Skeletal muscle satellite cell (primary cell): Measurements from ENCODE around the gene CDON.

Source experiments
- H3K27me3 ChIP-seq: 2 replicates; pipeline ENCODE4 v1.7.0; 2013; ENCODE audit warnings: low read length; ENCODE audit not compliant: control insufficient read depth, insufficient read depth
- H3K36me3 ChIP-seq: 2 replicates; pipeline ENCODE4 v1.7.0; 2013; ENCODE audit warnings: mild to moderate bottlenecking, control low read depth, low read length; ENCODE audit not compliant: insufficient read depth
- H3K4me1 ChIP-seq: 2 replicates; pipeline ENCODE4 v1.7.0; 2013; ENCODE audit warnings: low read length; ENCODE audit not compliant: control insufficient read depth, insufficient read depth
- H3K4me2 ChIP-seq: 2 replicates; pipeline ENCODE4 v1.7.0; 2013; ENCODE audit warnings: mild to moderate bottlenecking, low read length
- H3K4me3 ChIP-seq: 2 replicates; pipeline ENCODE4 v1.7.0; 2013; ENCODE audit warnings: low read length
- H3K9ac ChIP-seq: 2 replicates; pipeline ENCODE4 v1.7.0; 2013; ENCODE audit warnings: mild to moderate bottlenecking, low read depth, low read length, moderate library complexity
- H3K9me3 ChIP-seq: replicated peaks from 2 replicates; pipeline ENCODE4 v1.7.0; 2013; ENCODE audit warnings: mild to moderate bottlenecking, control low read depth, low read length

The CDON gene

DNA sequence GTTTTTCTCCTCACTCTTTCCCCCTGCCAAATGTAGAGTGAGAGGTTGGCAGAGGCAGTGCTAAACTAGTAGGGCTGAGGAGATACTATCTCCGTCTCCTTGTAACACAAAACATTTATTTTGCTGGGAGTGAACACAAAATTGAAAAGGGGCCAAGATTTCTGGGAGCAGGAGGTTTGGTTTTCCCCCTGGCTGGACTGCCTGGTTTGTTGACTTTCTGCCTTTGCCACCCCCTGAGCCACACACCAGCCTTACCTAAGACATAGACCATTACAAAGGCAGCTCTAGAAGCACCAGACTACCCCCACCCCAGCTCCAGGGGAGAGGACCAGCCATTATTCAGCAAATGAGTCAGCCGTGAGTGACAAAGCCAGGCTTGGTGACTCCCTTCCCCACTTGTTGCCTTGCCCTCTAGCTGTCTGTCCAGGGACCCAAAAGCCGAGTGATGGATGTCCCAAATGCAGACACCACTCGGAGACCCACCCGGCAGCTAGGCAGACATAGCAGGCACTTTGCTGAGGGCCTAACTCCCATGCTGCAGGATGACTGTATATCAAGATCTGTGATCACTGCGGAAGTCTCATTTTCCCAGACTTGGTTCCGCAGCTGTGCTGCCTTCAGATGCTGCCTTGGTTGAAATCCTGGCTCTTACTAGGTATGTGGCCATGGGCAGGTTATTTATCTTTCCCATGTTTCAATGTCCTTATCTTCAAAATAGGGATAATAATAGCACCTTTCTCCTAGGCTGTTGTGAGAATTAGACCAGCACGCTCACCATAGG lies 17.7 kb upstream of the CDON start:
- peaks cover 7% of the 10 kb centered on the region for H3K4me1 ChIP-seq
- no peaks in the 10 kb centered on the region for H3K9me3 ChIP-seq
- no peak overlapping the region for H3K9ac ChIP-seq
- H3K27me3 ChIP-seq, result peaks cover 17% of the 10 kb centered on the region
- H3K4me2 ChIP-seq, result no peak overlapping the region
- H3K4me3 ChIP-seq, result no peak overlapping the region
- no peaks in the 10 kb centered on the region for H3K36me3 ChIP-seq

GRCh38 chr11:126079621-126080124 lies 17.0 kb upstream of the CDON start:
- no peaks in the 10 kb centered on the region for H3K9me3 ChIP-seq
- peaks cover 7% of the 10 kb centered on the region for H3K4me1 ChIP-seq
- H3K4me2 ChIP-seq, result no peak overlapping the region
- H3K9ac ChIP-seq, result no peak overlapping the region
- peaks cover 17% of the 10 kb centered on the region for H3K27me3 ChIP-seq
- H3K4me3 ChIP-seq, result no peak overlapping the region
- no peaks in the 10 kb centered on the region for H3K36me3 ChIP-seq

- Histone ChIP-seq H3K4me3 (no peak overlapping the region), H3K9ac (no peak overlapping the region), H3K4me1 (peaks cover 7% of the 10 kb centered on the region), H3K9me3 (no peaks in the 10 kb centered on the region), H3K27me3 (peaks cover 13% of the 10 kb centered on the region), H3K4me2 (no peak overlapping the region), H3K36me3 (no peaks in the 10 kb centered on the region)
These were observed 14.0 kb upstream of the CDON start for GRCh38 chr11:126076641-126077040.

- H3K4me3 ChIP-seq, result no peak overlapping the region
- H3K4me2 ChIP-seq, result no peak overlapping the region
- H3K9me3 ChIP-seq, result no peaks in the 10 kb centered on the region
- peaks cover 16% of the 10 kb centered on the region for H3K27me3 ChIP-seq
- H3K4me1 ChIP-seq, result no peaks in the 10 kb centered on the region
- H3K9ac ChIP-seq, result no peak overlapping the region
- H3K36me3 ChIP-seq, result no peaks in the 10 kb centered on the region
These were observed 10.3 kb upstream of the CDON start for GRCh38 chr11:126072801-126073594.

DNA sequence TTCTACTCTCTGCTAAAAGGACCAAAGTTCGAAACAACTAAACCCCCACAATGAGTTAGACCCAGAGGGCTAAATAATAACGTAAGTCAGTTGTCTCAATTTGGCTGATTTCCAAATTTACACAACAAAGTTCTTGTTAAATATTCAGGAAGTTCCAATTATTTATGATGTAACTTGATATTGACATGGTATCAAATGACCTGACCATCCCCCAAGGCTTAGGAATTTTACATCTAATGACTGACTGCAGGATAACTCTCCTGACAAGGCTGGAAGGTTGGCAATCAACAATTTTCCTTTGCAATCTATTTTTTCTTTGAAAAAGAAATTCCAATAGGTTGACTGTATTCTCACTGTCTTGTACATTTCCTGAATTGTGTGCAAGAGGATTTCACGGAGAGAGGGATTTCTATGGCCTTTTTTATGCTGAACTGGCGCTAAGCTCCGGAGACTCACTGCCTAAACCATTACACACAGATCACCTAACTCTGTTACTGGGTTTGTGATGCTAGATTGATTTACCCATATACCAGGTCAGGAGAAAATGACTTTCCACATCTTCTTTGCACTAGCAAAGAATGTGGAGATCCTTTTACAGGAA lies 9.6 kb upstream of the CDON start:
- Histone ChIP-seq H3K36me3 (no peaks in the 10 kb centered on the region), H3K9ac (no peak overlapping the region), H3K27me3 (peaks cover 16% of the 10 kb centered on the region), H3K4me2 (no peak overlapping the region), H3K9me3 (no peaks in the 10 kb centered on the region), H3K4me1 (no peaks in the 10 kb centered on the region), H3K4me3 (no peak overlapping the region)

- peaks cover 35% of the 10 kb centered on the region for H3K27me3 ChIP-seq
These were observed 814 bp upstream of the CDON start for GRCh38 chr11:126063507-126063852.

DNA sequence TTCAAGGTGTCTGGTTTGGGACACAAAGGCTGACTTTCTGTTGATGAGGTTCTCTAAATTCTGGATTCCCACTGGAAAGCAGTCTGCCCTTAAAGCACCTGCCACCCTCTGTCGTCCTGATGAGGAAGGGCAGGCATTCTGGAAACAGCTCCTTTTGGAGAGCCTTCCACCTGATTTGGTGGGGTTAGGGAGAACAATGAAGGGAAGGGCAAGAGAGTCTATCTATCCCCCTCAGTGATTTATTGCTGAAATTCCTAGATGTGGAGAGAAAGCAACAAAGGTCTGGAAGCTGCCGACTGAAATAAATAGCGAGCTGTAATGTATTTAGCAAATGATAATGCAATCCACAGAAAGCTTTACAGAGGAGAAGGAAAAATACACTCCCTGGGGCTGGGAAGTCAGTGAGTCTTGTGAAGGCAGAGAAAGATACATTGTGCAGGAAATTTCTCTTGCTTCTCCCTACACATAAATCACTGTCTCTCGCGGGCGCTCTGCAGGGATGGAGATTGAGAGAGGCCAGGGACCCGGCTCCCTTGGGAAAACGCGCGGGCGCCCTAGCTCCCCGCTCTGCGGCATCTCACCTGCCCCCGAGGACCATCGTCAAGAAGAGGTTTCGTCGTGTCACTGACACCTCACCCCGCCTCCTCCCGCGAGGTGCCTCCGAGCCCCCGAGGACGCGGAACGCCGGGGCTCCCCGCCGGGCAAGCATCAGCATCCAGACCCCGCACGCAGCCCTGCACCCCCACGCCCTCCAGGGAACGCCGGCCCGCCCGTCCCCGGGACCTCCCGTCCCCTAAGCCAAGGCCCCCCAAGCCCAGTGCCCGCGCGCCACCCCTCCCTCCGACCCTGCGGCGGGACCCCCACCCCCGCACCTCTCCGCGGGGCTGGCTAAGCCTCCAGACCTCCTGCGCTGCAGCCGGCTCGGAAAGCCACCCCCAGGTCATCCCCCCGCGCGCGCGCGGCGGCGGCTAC lies 673 bp downstream of the CDON start:
- Histone ChIP-seq H3K27me3 (peaks cover 34% of the 10 kb centered on the region), H3K4me3 (peak overlapping the region; percentile 78), H3K4me2 (peak overlapping the region; percentile 99), H3K9ac (peak overlapping the region; percentile 90), H3K9me3 (no peaks in the 10 kb centered on the region), H3K36me3 (no peaks in the 10 kb centered on the region), H3K4me1 (peaks cover 6% of the 10 kb centered on the region)

More at GRCh38 chr11:126063507-126063852, 814 bp upstream of the CDON start:
- Histone ChIP-seq H3K4me3 (peak overlapping the region; percentile 78), H3K4me1 (peaks cover 6% of the 10 kb centered on the region), H3K9me3 (no peaks in the 10 kb centered on the region), H3K36me3 (no peaks in the 10 kb centered on the region), H3K9ac (no peak overlapping the region), H3K4me2 (peak overlapping the region; percentile 99)

DNA sequence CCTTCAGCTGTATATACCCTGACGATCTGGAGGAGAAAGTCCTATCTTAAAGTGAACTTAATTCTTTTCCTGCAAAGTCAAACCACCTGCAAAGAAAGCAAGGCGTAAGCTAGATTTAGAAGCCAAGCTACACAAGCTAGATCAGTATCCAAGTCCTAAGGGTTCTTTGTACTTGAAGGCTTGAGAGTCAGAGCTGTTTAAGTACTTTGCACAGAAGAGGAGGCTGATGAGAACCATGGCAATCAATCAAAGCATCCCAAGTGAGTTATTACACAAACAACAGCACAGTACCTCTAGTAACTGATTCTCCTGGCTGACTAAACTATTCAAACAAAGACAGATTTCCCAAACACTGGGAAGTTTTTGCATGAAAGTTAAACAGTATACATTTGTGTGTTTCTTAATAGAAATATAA lies 1.9 kb downstream of the CDON start:
- no peaks in the 10 kb centered on the region for H3K36me3 ChIP-seq
- peaks cover 34% of the 10 kb centered on the region for H3K27me3 ChIP-seq
- H3K4me3 ChIP-seq, result no peak overlapping the region
- H3K9me3 ChIP-seq, result no peaks in the 10 kb centered on the region
- H3K4me2 ChIP-seq, result no peak overlapping the region
- no peak overlapping the region for H3K9ac ChIP-seq
- H3K4me1 ChIP-seq, result peaks cover 6% of the 10 kb centered on the region

- peaks cover 32% of the 10 kb centered on the region for H3K27me3 ChIP-seq
- peaks cover 6% of the 10 kb centered on the region for H3K4me1 ChIP-seq
- no peaks in the 10 kb centered on the region for H3K36me3 ChIP-seq
- no peak overlapping the region for H3K9ac ChIP-seq
- H3K9me3 ChIP-seq, result no peaks in the 10 kb centered on the region
- no peak overlapping the region for H3K4me3 ChIP-seq
- H3K4me2 ChIP-seq, result no peak overlapping the region
These were observed 3.4 kb downstream of the CDON start for GRCh38 chr11:126059238-126059781.

DNA sequence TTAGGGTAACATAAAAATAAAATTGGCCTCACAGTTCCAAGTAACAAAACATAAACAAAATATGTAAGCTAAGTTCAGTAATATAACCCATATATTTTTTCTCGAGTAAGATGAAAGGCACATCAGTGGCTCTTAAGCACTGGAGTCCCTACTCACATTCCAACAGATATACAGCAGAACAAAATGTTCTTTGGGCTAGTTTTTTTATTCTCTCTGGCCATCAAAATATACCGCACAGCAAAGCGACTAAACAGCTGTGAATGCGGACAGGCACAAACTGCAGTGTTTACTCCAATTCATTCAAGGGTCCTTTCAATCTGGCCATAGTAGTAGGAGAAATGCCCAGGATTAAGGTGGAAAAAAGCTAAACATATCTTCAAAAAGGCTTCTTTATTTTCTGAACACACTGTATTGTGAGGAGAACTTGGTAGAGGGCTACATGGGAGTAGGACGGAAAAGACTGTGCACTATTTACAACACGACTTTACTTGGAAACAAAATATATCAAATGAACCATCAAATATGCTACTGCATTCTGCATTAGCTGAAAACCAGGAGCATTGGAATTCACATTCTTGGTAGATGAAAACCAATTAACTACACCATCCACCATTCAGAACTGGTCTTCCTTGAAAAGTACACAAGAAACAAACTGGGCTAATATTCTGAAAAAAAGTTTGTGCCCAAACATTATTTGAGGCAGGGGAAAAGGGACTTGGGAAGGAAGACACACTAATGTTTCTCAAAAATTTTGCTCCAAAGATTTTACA lies 4.4 kb downstream of the CDON start:
- Histone ChIP-seq H3K4me3 (no peak overlapping the region), H3K27me3 (peaks cover 32% of the 10 kb centered on the region), H3K4me1 (peaks cover 6% of the 10 kb centered on the region), H3K9ac (no peak overlapping the region), H3K9me3 (no peaks in the 10 kb centered on the region), H3K4me2 (peak overlapping the region; percentile 16), H3K36me3 (no peaks in the 10 kb centered on the region)
